AG04449 (cell line): ENCODE results near the gene ROBO1.

ENCODE experiments used
- CTCF ChIA-PET: fragments of 350-600 bp; formaldehyde crosslinking; extraction: SDS; loops from one replicate; lab custom pipeline; 2021; ENCODE audit warnings: antibody characterized with exemption; lab: Yijun Ruan, JAX
- POLR2A ChIA-PET: fragments of 400-600, 350-600 bp; formaldehyde crosslinking; extraction: SDS; loops from one replicate; lab custom pipeline; 2020; ENCODE audit warnings: antibody characterized with exemption, inconsistent platforms; lab: Yijun Ruan, JAX
- DNase-seq: peaks from one replicate; pipeline ENCODE4 v3.0.0-alpha.2; 2010; ENCODE audit warnings: low read depth, low spot score
- H3K4me3 ChIP-seq: 2 replicates; pipeline ENCODE4 v1.5.1; 2011; ENCODE audit warnings: low read depth, mild to moderate bottlenecking, control low read depth, low read length
- TF ChIP-seq, protein P1 (sequence below): IDR thresholded peaks from one replicate; pipeline ENCODE4 v1.5.1; 2011; ENCODE audit warnings: mild to moderate bottlenecking, moderate library complexity, low read length, control low read depth, inconsistent platforms; ENCODE audit not compliant: insufficient read depth; ENCODE audit errors: missing control alignments

The ROBO1 gene

GRCh38 chr3:79724206-79724605, 43.6 kb downstream of the ROBO1 start:
- POLR2A ChIA-PET, result no interaction called here
- CTCF ChIA-PET, result no interaction called here
- no peak for DNase-seq
- H3K4me3 ChIP-seq, result no peak overlapping the region
- TF ChIP-seq, protein P1, sequence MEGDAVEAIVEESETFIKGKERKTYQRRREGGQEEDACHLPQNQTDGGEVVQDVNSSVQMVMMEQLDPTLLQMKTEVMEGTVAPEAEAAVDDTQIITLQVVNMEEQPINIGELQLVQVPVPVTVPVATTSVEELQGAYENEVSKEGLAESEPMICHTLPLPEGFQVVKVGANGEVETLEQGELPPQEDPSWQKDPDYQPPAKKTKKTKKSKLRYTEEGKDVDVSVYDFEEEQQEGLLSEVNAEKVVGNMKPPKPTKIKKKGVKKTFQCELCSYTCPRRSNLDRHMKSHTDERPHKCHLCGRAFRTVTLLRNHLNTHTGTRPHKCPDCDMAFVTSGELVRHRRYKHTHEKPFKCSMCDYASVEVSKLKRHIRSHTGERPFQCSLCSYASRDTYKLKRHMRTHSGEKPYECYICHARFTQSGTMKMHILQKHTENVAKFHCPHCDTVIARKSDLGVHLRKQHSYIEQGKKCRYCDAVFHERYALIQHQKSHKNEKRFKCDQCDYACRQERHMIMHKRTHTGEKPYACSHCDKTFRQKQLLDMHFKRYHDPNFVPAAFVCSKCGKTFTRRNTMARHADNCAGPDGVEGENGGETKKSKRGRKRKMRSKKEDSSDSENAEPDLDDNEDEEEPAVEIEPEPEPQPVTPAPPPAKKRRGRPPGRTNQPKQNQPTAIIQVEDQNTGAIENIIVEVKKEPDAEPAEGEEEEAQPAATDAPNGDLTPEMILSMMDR, result no peak

DNA sequence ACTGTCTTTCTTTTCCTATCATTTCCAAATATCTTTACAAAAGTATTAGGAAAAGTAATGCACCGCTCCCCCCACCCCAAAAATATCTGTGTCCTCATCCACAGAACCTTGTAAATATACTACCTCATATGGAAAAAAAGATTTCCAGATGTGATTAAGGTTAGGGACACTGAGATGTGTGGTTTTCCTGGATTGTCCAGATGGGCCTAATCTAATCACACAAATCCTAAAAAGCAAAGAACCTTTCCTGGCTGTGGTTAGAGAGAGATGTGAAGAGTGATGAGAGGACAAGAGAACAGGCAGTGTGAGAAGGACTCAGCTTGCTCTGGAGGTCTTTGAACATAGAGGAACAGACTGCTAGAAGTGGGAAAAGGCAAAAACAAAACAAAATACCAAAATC, 77.7 kb downstream of the ROBO1 start:
- no peak for DNase-seq
- ChIA-PET POLR2A (no interaction called here), CTCF (no interaction called here)
- H3K4me3 ChIP-seq, result no peak overlapping the region
- TF ChIP-seq, protein P1, result no peak

DNA sequence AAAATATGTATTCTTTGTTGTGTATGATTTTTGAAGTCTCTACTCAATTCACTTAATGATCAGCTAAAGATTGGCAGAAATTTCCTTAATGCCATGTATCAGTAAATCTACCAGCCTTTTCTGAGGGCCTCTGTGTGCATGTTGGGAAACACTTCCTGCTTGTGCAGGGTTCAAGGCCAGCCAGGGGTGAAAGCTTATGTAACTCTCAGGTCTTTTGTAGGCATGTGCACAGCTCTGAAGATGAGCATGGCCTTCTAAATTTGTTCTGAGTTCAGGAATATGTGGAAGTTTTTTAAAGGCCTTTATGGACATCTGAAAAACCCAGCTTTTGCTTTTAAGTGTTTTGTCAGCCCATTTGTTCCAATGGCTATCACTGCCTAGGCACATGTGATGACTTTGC, 82.7 kb downstream of the ROBO1 start:
- POLR2A ChIA-PET, result no interaction called here
- DNase-seq, result no peak
- CTCF ChIA-PET, result no interaction called here
- TF ChIP-seq, protein P1, result no peak
- no peak overlapping the region for H3K4me3 ChIP-seq

GRCh38 chr3:79684041-79684440, 83.8 kb downstream of the ROBO1 start:
- POLR2A ChIA-PET, result no interaction called here
- no peak for DNase-seq
- CTCF ChIA-PET, result no interaction called here
- no peak overlapping the region for H3K4me3 ChIP-seq
- TF ChIP-seq, protein P1, result no peak

GRCh38 chr3:79672731-79673130, 95.1 kb downstream of the ROBO1 start:
- ChIA-PET POLR2A (no interaction called here), CTCF (no interaction called here)
- TF ChIP-seq, protein P1, result no peak
- no peak for DNase-seq
- no peak overlapping the region for H3K4me3 ChIP-seq

DNA sequence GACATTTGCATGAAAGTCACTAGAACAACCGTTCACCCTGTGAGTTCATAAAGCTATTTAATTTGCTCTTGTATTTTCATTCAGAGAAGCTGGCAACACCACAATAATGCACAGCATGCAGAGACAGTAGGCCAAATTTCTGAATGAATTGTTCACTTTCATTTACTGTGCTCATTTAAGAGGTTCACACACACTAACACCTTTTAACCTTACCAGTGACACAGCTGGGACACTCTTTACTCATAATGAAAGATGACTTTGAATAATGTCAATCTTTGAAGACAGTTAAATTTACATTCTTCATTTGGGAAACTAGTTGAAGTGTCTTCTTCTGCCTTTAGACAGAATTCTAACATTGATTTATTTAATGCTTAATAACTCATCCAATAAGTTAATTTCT, 95.7 kb downstream of the ROBO1 start:
- TF ChIP-seq, protein P1, result no peak
- no peak overlapping the region for H3K4me3 ChIP-seq
- CTCF ChIA-PET, result no interaction called here
- no peak for DNase-seq
- POLR2A ChIA-PET, result no interaction called here
